ENCODE data around the gene ARPP21.

Gene ARPP21

GRCh38 chr3:35677797-35678196, 38.5 kb downstream of the ARPP21 start:
- DNase-seq, result peak; percentile 18

DNA sequence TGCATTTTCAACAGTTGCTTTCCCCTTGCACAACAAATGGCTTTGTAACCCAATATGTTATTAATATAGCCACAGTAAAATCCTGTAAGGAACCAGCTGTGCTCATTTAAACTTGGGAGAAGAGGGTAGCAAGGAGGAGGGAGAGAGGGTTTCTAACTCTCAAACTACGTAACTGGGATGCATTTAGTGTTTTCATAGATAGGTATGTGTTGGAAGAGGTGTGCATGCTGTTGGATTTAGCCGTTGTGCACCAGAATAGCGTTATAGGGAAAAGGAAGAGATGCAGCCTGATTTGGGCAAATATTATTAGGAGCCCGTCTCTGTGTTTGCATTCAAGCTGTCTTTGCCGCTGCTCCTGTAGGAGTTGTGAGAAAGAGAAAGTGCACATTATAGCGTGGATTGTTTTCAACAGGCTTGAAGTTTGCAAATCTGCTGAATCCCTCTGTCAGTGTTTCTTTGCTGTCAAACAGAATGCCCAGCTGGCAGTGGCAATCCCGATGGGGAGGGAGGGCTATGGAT, 39.4 kb downstream of the ARPP21 start:
- no peak for DNase-seq

DNA sequence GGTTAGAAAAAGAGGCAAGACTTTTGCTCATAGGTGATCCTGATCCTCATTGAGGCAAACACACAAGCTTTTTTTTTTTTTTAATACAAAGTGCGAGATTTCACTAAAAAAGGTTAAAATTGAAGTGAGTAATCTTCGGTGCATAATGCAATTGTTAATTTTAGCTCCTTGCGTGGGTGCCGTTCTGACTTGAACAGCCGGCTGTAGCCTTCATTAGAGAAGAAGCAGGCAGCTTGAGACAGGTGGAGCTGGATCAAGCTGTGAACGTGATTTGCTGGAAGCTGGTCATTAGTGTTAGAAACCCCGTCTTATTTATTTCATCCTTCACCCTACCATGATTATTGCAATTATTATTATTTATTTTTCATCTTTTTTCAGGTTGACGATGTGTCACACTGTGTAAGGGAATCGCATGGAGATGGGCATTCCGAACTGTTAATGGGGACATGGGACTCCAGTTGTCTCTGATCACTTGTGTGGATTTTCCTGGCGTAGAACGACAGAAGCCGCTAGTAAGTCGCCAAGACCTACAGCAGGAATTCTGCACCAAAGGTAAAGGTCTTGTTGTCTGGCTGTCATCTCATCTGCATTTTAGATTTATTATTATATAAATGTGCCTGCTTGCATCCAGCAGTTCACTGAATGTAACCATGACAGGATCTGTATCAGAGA, 40.2 kb downstream of the ARPP21 start:
- DNase-seq, result no peak

- DNase-seq, result no peak
Measured at GRCh38 chr3:35680866-35681650, 41.7 kb downstream of the ARPP21 start.

DNA sequence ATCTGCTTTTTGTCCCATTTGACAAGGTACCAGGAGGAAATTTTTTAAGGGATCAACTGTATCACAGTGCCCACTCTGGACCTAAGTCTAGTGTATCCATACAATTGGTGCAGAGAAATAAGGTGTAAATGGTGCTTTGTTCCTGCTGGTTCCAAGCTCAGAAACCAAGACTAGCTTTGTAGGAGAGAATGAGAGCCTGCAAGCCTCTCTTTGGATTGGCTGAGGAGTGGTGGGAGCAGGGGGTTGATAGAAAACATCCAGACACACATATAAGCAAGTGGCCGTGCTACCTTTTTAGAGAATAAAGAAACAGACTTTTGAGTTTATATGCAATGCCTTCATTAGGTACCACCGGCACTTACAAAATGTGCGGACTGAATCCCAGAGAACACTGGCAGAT, 45.8 kb downstream of the ARPP21 start:
- DNase-seq, result no peak

GRCh38 chr3:35688826-35689225, 49.5 kb downstream of the ARPP21 start:
- no peak for DNase-seq

GRCh38 chr3:35690271-35690670, 50.9 kb downstream of the ARPP21 start:
- DNase-seq, result no peak

GRCh38 chr3:35705904-35706303, 66.6 kb downstream of the ARPP21 start:
- DNase-seq, result no peak

GRCh38 chr3:35707904-35708303, 68.6 kb downstream of the ARPP21 start:
- DNase-seq, result no peak

GRCh38 chr3:35708394-35709271, 69.3 kb downstream of the ARPP21 start:
- no peak for DNase-seq

- no peak for DNase-seq
Measured at GRCh38 chr3:35709691-35710090, 70.4 kb downstream of the ARPP21 start.

DNA sequence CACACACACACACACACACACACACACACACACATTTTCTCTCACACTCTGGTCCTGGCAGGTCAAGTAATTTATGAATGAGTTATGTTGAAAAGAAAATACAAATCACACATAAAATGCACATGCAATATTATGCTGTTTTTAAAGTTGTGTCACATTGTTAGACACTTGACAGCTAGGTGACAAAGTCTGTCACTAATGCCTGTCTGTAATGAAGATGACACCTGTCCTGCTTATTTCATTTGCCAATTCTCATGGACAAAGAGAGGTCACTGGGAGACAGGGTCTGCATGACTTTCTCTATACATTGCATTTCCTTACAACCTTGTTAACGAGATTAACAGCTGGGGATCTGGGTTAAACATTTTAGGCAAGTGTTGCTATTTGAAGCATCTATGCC, 71.2 kb downstream of the ARPP21 start:
- DNase-seq, result no peak

DNA sequence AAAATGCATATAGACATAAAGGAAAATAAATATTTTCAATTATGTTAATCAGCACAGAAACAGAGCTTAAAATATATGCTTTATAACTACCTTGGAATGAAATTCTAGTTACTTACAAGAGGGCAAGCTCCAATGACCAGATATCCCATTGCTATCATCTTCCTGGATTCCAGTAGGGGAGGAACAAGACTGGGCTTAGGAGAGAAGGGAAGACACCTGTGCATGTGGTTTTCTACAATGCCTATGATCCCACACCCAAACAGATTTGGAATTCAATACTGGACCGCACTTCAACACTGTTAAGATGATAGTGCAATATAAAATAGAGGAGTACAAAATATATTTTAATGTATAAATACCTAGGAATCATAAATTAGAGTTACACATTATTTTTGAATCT, 79.6 kb downstream of the ARPP21 start:
- no peak for DNase-seq

GRCh38 chr3:35721628-35722027, 82.3 kb downstream of the ARPP21 start:
- DNase-seq, result no peak

- DNase-seq, result no peak
Measured at GRCh38 chr3:35722902-35723301, 83.6 kb downstream of the ARPP21 start.

DNA sequence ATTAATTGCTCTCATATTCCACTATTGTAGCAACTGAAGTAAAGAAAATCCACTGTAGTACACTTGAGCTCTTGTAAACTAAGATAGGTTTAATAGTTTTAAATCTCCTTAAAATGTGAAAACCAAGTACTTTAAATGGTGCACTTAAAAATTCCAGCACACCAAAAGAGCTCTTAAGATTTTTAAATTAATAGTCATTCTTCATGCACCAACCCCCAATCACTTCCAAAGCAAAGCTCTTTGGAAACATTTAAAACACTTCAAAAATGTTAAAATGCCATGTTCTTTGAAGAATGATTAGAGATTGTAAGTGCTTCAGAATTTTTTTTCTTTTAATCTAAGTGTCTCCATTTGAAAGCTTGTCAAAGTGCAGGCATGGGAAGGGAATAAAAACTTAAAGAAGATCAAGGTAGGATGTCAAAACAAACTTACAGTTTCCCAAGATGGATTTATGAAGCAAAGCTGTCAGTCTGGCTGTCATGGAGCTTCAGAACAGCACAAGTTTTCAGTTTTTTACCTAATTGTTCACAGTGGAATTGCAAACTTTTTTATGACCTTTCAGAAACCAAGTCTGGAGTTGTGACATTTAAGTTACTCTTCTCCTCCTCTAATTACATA, 84.3 kb downstream of the ARPP21 start:
- DNase-seq, result no peak

DNA sequence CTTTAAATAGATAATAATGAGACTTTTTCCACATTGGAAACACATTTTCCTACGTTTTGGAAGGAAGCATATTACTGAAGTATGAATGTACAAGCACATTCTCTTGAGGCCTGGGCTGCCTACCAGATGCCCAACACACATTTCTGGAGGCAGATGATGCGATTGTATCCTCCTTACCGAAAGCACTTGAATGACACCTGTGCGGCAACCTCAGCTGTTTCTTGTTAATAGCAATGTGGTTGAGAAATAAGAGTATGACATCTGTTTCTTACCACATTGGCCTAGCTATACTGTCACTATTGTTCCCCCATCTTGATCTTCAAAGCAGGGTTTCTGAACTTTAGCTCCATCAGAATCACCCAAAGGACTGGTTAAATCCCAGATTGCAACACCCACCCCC, 84.8 kb downstream of the ARPP21 start:
- no peak for DNase-seq

DNA sequence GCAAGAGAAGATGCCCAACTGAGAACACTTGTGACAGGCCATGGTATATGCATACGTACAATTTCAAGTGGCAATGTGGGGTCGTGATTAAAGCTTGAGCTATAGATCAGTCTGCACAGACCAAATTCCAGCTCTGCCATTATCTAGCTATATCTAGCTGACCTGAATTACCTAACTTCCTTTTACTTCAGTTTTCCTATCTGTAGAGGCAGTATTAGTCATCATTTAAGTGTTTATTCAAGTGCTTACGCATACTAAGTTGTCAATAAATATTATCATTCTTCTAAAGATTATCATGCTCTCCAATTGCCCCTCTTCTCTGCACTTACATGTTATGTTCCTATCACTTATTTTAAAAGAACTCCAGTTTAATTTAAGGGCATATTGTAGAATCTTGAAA, 87.9 kb downstream of the ARPP21 start:
- DNase-seq, result no peak

DNA sequence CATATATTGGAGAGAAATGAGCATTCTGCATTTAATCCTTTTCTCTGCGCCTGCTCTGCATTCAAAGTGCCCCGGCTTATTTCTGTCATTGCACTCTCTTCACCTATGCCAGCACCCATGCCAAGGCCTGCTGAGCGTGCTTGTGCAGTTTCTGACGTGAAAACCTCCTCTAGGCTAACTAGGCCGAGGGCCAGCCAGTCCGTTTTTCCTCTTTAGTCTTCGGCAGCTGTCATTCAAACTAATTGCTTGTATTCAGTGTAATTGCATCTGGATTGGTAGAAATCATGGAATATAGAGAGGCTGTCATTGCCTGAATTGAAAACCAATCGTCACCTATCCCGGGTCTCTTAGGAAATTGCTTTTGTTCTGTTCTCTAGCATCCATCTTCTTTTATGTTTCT, 94.0 kb downstream of the ARPP21 start:
- DNase-seq, result no peak

DNA sequence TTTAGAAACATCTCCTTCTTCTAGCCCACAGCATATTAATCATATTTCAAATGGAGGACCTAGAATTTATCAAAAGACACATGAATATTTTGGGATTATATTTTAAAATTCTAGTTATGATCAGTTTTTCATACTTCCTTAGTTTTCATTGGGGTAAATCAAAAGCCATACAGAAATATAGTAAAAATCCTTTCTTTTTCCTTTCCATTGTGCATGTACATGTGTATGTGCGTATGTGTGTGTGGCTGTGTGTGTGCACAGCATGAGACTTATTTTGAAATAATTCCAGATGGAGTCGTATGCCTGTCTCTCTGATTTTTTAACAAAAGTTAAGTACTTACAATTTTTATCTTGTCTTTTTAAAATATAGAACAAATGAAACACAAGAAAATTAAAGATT, 94.5 kb downstream of the ARPP21 start:
- no peak for DNase-seq

- no peak for DNase-seq
Measured at GRCh38 chr3:35737080-35737479, 97.8 kb downstream of the ARPP21 start.

DNA sequence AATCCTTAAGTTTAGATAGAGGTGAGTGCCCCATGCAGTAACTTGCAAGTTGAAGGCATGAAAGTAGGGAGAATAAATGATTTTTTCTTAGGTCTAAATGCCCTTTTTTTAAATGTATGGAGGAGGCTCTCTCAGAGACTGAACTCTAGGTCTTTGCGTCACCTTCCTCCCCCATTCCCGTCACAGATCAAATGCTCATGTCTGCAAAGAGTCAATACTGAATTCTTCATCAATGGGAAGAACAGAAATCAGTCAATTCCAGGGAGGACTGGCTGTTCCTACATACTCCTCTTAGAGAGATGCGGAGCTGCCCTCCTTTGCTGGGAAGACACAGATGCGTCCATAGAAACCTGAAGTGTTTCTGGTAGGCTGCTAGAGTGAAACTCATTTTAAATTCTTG, 98.2 kb downstream of the ARPP21 start:
- no peak for DNase-seq

Measured in fibroblast of skin of scalp (primary cell).